ENCODE results near the gene DAPK2.
A peak's percentile ranks its signal among the peaks of the same experiment; 100 is the strongest.
"Not testable (repeated sequence)": the region's sequence is repeated elsewhere in the genome, so short reads cannot be mapped to it uniquely, and the experiment has no call there.

DAPK2 gene

DNA sequence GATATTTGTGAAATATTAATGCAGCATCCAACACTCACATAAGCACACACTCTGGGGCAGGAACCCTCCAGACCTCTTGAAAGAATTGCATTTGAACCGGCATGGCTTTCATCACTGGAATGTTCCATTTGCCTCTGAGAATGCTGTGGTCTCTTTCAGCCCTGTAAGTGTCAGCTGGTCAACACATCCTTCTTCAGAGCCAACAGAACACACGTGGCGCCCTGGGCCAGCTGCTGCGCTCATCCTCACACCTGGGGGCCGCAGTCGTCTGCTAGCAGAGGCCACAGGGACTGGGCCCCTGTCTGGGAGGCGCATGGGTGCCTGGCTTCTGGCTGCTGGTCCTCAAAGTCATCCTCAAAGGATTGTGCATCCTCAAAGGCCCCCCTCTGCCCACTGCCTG is 141.2 kb downstream of the DAPK2 start:
- Histone ChIP-seq H3K36me3 (ENCODE audit: insufficient read depth, low read length) (no peaks in the 10 kb centered on the region), H3K4me3 (ENCODE audit: low read length) (no peak overlapping the region), H3K9ac (ENCODE audit: low read depth, low read length) (no peak overlapping the region), H3K27me3 (ENCODE audit: control insufficient read depth, insufficient read depth, low read length) (no peaks in the 10 kb centered on the region), H3K4me1 (ENCODE audit: control insufficient read depth, insufficient read depth, low read length) (peaks cover 25% of the 10 kb centered on the region), H3K4me2 (ENCODE audit: low read length) (no peak overlapping the region), H3K9me3 (replicated peaks; ENCODE audit: low read length) (no peaks in the 10 kb centered on the region)

DNA sequence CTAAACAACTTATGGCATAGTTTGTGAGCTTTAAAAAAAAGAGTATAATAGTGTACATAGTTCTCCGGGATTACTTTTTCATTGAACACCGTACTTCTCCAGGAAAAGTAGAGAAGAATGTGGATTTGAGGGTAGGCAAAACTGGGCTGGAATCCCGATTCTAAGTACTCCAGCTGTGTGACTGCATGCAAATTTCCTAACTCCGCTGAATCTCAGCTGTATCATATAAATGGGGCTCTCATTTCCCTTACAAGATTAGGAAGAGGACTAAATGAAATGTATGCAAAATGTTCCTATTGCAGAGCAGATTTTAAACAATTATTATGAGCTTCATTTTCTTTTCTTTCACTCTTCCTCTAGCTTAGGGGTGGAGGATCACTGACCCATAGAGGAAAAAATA is 142.2 kb downstream of the DAPK2 start:
- peaks cover 19% of the 10 kb centered on the region for H3K4me1 ChIP-seq (ENCODE audit: control insufficient read depth, insufficient read depth, low read length)
- H3K27me3 ChIP-seq (ENCODE audit: control insufficient read depth, insufficient read depth, low read length), result no peaks in the 10 kb centered on the region
- H3K4me3 ChIP-seq (ENCODE audit: low read length), result no peak overlapping the region

DNA sequence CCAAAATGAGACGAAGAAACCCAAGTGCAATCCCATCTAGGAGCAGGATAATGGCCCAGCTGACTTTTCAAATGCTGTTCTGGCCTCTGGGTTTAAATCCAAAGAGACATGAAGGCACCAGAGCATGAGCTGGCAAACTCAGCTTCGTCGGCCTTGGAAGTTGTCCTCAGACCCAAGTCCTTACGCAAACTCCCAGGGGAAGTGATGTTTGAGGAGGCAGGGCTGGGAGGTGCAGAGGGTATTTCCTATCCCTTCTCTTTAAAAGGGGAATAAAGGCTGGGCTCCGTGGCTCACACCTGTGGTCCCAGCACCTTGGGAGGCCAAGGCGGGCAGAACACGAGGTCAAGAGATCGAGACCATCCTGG is 143.6 kb downstream of the DAPK2 start:
- Histone ChIP-seq H3K9ac (ENCODE audit: low read depth, low read length) (no peak overlapping the region), H3K4me2 (ENCODE audit: low read length) (no peak overlapping the region), H3K4me3 (ENCODE audit: low read length) (no peak overlapping the region), H3K36me3 (ENCODE audit: insufficient read depth, low read length) (no peaks in the 10 kb centered on the region), H3K9me3 (replicated peaks; ENCODE audit: low read length) (no peaks in the 10 kb centered on the region), H3K4me1 (ENCODE audit: control insufficient read depth, insufficient read depth, low read length) (peaks cover 13% of the 10 kb centered on the region), H3K27me3 (ENCODE audit: control insufficient read depth, insufficient read depth, low read length) (no peaks in the 10 kb centered on the region)

More for the DNA sequence above, 142.2 kb downstream of the DAPK2 start:
- Histone ChIP-seq H3K36me3 (ENCODE audit: insufficient read depth, low read length) (no peaks in the 10 kb centered on the region), H3K4me2 (ENCODE audit: low read length) (no peak overlapping the region), H3K9me3 (replicated peaks; ENCODE audit: low read length) (no peaks in the 10 kb centered on the region), H3K9ac (ENCODE audit: low read depth, low read length) (no peak overlapping the region)

DNA sequence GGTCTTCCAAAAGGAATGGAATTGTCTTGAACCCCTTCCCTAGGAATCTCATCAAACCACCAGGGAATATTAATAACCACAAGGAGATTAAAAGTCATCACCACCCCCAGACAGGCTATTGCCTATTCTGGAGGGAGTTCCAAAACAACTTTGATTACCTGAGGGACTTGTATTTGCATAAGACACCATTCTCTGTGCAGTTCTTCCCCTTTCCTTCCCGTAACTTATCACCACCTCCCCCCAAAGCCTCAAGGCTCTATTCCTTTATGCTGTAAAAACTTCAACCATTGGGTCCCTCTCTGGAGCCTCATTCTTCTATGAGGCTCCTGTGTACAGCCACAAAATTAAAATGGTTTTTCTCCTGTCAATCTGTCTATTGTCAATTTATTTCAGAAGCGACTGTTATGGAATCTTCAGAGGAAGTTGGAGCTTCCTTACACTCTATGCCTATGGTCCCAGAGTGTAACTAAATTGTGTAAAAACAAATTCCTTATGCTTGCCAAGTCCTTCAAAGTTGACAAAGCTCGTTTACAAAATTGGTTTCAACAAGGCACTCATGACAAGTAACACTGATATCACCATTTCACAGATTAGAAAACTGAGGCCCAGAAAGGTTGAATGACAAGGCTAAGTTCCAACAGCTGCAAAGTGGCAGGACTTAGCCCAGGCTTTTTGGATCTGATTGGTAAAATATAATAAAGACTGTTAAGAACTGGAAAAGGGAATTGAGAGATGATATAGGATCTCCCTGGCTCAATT is 144.2 kb downstream of the DAPK2 start:
- H3K27me3 ChIP-seq (ENCODE audit: control insufficient read depth, insufficient read depth, low read length), result no peaks in the 10 kb centered on the region
- H3K9me3 ChIP-seq (replicated peaks; ENCODE audit: low read length), result no peaks in the 10 kb centered on the region
- H3K4me1 ChIP-seq (ENCODE audit: control insufficient read depth, insufficient read depth, low read length), result peaks cover 19% of the 10 kb centered on the region
- H3K9ac ChIP-seq (ENCODE audit: low read depth, low read length), result no peak overlapping the region
- H3K36me3 ChIP-seq (ENCODE audit: insufficient read depth, low read length), result no peaks in the 10 kb centered on the region
- no peak overlapping the region for H3K4me2 ChIP-seq (ENCODE audit: low read length)
- no peak overlapping the region for H3K4me3 ChIP-seq (ENCODE audit: low read length)

DNA sequence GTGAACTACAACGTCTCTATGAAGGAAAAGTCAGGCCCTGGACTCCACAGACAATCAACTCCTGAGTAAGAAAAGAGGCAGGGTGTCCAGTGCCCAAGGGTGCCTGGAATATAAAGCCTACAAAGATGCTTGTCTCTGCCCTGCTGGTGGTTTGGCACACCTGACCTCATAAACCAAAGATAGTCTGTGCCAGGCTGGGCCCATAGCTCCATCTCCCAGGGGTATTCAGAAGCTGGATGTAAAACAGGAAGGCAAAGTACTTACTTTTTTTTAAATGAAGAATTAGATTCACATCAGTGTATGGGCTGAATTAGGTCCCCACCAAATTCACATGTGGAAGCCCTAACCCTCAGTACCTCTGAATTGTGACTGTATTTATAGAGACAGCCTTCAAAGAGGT is 146.0 kb downstream of the DAPK2 start:
- H3K36me3 ChIP-seq (ENCODE audit: insufficient read depth, low read length), result no peaks in the 10 kb centered on the region
- no peaks in the 10 kb centered on the region for H3K27me3 ChIP-seq (ENCODE audit: control insufficient read depth, insufficient read depth, low read length)
- no peak overlapping the region for H3K4me2 ChIP-seq (ENCODE audit: low read length)

DNA sequence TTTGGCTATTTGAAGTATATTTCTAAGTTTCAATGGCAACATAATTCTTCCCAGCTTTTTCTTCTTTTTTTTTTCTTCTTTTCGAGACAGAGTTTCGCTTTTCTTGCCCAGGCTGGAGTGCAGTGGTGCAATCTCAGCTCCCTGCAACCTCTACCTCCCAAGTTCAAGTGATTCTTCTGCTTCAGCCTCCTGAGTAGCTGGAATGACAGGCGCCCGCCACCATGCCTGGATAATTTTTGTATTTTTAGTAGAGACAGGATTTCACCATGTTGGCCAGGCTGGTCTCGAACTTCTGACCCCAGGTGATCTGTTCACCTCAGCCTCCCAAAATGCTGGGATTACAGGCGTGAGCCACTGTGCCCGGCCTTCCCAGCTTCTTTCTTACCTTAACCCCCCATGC is 146.7 kb downstream of the DAPK2 start:
- not testable (repeated sequence) for H3K27me3 ChIP-seq (ENCODE audit: control insufficient read depth, insufficient read depth, low read length); H3K4me3 ChIP-seq (ENCODE audit: low read length); H3K9ac ChIP-seq (ENCODE audit: low read depth, low read length)

More for the DNA sequence above, 146.0 kb downstream of the DAPK2 start:
- Histone ChIP-seq H3K9ac (ENCODE audit: low read depth, low read length) (no peak overlapping the region), H3K4me1 (ENCODE audit: control insufficient read depth, insufficient read depth, low read length) (peaks cover 27% of the 10 kb centered on the region), H3K9me3 (replicated peaks; ENCODE audit: low read length) (no peaks in the 10 kb centered on the region), H3K4me3 (ENCODE audit: low read length) (no peak overlapping the region)

DNA sequence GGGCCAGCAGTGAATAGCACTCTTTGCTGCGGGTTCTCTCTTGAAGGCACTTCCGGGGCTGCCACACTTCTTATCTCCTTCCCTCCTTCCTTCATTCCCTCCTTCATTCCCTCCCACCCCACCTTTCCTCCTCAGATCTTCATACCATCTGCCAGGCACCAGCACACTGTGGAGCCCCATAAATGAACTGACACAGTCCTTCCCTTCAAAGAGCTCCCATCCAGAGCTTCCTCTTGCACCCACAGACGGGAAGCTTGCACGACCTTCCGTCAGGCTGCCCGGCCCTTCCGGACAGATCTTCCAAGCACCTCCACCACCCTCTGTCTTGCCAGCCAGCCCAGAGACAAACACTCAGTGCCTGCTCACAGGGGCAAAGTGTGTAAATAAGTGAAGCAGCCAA is 147.1 kb downstream of the DAPK2 start:
- H3K9me3 ChIP-seq (replicated peaks; ENCODE audit: low read length), result no peaks in the 10 kb centered on the region
- H3K36me3 ChIP-seq (ENCODE audit: insufficient read depth, low read length), result no peaks in the 10 kb centered on the region
- peaks cover 32% of the 10 kb centered on the region for H3K4me1 ChIP-seq (ENCODE audit: control insufficient read depth, insufficient read depth, low read length)
- no peak overlapping the region for H3K4me3 ChIP-seq (ENCODE audit: low read length)
- H3K4me2 ChIP-seq (ENCODE audit: low read length), result no peak overlapping the region
- no peaks in the 10 kb centered on the region for H3K27me3 ChIP-seq (ENCODE audit: control insufficient read depth, insufficient read depth, low read length)
- H3K9ac ChIP-seq (ENCODE audit: low read depth, low read length), result no peak overlapping the region

More for the DNA sequence above, 146.7 kb downstream of the DAPK2 start:
- H3K36me3 ChIP-seq (ENCODE audit: insufficient read depth, low read length); H3K4me2 ChIP-seq (ENCODE audit: low read length); H3K9me3 ChIP-seq (replicated peaks; ENCODE audit: low read length): not testable (repeated sequence)
- peaks cover 28% of the 10 kb centered on the region for H3K4me1 ChIP-seq (ENCODE audit: control insufficient read depth, insufficient read depth, low read length)

DNA sequence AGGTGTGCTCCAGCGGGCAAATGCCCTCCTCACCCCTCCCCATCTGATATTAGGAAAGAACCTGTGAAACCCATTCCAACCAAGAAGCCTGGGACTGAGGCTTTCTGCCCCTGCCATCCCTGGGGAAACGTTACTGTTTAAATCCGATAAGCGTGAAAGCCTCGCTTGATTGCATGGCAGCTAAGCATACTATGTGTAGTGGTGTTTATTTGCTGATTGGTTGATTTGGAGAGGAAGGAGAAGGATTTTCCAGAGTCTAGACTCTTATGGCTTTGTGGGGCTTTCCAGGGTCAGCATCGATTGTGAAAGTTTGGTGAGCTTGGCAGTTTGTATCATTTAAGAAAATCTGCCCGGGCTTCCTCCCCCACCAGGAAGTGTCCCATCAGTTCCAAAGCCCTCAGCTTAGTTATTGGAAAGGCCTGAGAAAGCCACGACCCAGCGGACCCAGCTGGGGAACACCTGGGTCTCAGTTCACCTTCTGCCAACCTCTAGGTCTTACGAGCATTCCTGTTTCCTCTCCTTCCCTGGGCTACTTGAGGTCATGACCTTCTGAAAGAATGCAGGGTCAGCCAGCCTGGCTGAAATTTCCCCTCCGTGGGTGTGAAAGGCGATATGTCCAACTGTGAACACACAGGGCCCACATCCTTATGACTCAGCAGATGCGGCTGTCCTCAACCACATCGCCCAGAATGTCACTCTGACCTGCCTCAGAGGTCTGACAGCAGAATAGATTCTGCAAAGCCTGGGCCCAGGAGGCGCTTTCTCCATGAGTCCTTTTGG is 149.8 kb downstream of the DAPK2 start:
- Histone ChIP-seq H3K36me3 (ENCODE audit: insufficient read depth, low read length) (no peaks in the 10 kb centered on the region), H3K4me3 (ENCODE audit: low read length) (peak overlapping the region; percentile 50), H3K4me1 (ENCODE audit: control insufficient read depth, insufficient read depth, low read length) (peaks cover 37% of the 10 kb centered on the region), H3K4me2 (ENCODE audit: low read length) (peak overlapping the region; percentile 72), H3K9ac (ENCODE audit: low read depth, low read length) (peak overlapping the region; percentile 23), H3K27me3 (ENCODE audit: control insufficient read depth, insufficient read depth, low read length) (no peaks in the 10 kb centered on the region), H3K9me3 (replicated peaks; ENCODE audit: low read length) (no peaks in the 10 kb centered on the region)

DNA sequence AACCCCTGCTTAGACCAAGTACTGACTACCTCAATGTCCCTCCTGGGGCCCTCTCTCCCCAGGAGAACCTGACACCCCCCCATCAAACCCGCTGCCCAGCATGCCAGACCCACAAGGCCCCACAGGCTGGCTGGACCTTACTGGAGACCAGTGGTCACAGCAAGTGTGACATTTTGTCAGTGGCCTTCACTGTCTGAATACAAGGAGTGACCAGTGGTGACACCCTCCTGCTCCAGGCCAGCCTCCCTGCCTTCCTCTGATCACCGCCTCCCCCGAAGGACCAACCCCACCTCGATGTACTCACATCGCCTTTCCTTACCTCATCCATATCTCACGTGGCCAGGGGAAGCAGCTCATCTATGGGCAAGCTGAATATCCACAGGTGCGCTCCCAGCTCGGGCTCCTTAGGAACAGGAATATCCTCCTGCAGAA is 150.5 kb downstream of the DAPK2 start:
- peaks cover 37% of the 10 kb centered on the region for H3K4me1 ChIP-seq (ENCODE audit: control insufficient read depth, insufficient read depth, low read length)

DNA sequence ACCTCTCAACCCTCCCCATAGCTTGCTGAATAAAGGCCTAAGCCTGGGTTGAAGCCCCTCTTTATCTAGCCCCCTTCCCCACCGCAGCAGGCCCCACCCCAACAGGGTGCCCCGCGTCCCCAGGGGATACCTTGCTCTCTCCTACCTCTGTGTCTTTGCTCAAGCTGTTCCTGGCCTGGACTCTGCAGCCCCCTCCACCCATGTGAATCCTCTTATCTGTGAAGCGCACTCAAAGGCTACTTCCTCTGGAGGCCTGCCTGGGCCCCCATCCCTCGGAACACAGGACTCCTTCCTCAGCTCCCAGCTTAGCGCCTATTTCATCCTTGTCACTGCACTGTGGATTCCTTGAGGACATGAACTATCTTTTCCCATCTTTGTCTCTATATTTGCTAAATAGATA is 151.1 kb downstream of the DAPK2 start:
- Histone ChIP-seq H3K4me2 (ENCODE audit: low read length) (no peak overlapping the region), H3K4me1 (ENCODE audit: control insufficient read depth, insufficient read depth, low read length) (peaks cover 37% of the 10 kb centered on the region), H3K9me3 (replicated peaks; ENCODE audit: low read length) (no peaks in the 10 kb centered on the region), H3K4me3 (ENCODE audit: low read length) (no peak overlapping the region), H3K9ac (ENCODE audit: low read depth, low read length) (no peak overlapping the region), H3K36me3 (ENCODE audit: insufficient read depth, low read length) (no peaks in the 10 kb centered on the region), H3K27me3 (ENCODE audit: control insufficient read depth, insufficient read depth, low read length) (no peaks in the 10 kb centered on the region)

More for the DNA sequence above, 150.5 kb downstream of the DAPK2 start:
- H3K9me3 ChIP-seq (replicated peaks; ENCODE audit: low read length), result no peaks in the 10 kb centered on the region
- no peaks in the 10 kb centered on the region for H3K27me3 ChIP-seq (ENCODE audit: control insufficient read depth, insufficient read depth, low read length)
- H3K36me3 ChIP-seq (ENCODE audit: insufficient read depth, low read length), result no peaks in the 10 kb centered on the region
- no peak overlapping the region for H3K9ac ChIP-seq (ENCODE audit: low read depth, low read length)
- no peak overlapping the region for H3K4me3 ChIP-seq (ENCODE audit: low read length)
- H3K4me2 ChIP-seq (ENCODE audit: low read length), result peak overlapping the region; percentile 72

DNA sequence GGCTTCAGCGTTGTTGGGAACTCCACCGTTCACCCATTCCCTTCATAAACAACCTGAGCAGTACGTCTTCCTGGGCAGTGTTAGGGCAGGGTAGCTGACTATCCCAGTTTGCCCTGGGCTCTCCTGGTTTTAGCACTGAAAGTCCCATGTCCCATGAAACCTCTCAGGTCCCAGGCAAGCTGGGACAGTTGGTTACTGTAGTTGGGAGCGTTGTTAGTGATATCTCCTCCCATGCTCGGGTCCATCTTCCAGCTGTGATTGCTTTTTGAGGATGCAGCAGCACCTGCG is 151.7 kb downstream of the DAPK2 start:
- H3K36me3 ChIP-seq (ENCODE audit: insufficient read depth, low read length), result no peaks in the 10 kb centered on the region
- H3K9me3 ChIP-seq (replicated peaks; ENCODE audit: low read length), result no peaks in the 10 kb centered on the region
- H3K4me2 ChIP-seq (ENCODE audit: low read length), result no peak overlapping the region
- H3K27me3 ChIP-seq (ENCODE audit: control insufficient read depth, insufficient read depth, low read length), result no peaks in the 10 kb centered on the region
- H3K4me3 ChIP-seq (ENCODE audit: low read length), result no peak overlapping the region
- H3K4me1 ChIP-seq (ENCODE audit: control insufficient read depth, insufficient read depth, low read length), result peaks cover 37% of the 10 kb centered on the region
- no peak overlapping the region for H3K9ac ChIP-seq (ENCODE audit: low read depth, low read length)

All from skeletal muscle satellite cell (primary cell).